BE2C (cell line): ENCODE measurements around the gene SSUH2.

Experiments
- DNase-seq: peaks from one replicate; pipeline ENCODE4 v3.0.0-alpha.2; 2020
- H3K27me3 ChIP-seq: fragments of 250-450 bp; sonication (Bioruptor Pico); 2 replicates; pipeline ENCODE4 v1.5.1; 2020; ENCODE audit warnings: mild to moderate bottlenecking
- H3K36me3 ChIP-seq: fragments of 250-450 bp; sonication (Bioruptor Pico); 2 replicates; pipeline ENCODE4 v1.5.1; 2020; ENCODE audit warnings: mild to moderate bottlenecking
- H3K4me1 ChIP-seq: fragments of 250-450 bp; sonication (Bioruptor Pico); 2 replicates; pipeline ENCODE4 v1.5.1; 2020
- H3K4me3 ChIP-seq: 2 replicates; pipeline ENCODE4 v1.5.1; 2011; ENCODE audit warnings: low read depth, low read length
- H3K9me3 ChIP-seq: fragments of 250-450 bp; sonication (Bioruptor Pico); 2 replicates; pipeline ENCODE4 v1.5.1; 2020
- CTCF ChIP-seq: IDR thresholded peaks from 2 replicates; pipeline ENCODE4 v1.5.1; 2012; ENCODE audit warnings: mild to moderate bottlenecking, low read depth, low read length

Gene SSUH2

GRCh38 chr3:8574670-8575322 lies 69.8 kb downstream of the SSUH2 start:
- DNase-seq = no peak

GRCh38 chr3:8574040-8574669 lies 70.4 kb downstream of the SSUH2 start:
- Histone ChIP-seq H3K9me3 (no peaks in the 10 kb centered on the region), H3K4me1 (no peaks in the 10 kb centered on the region), H3K4me3 (no peak overlapping the region), H3K36me3 (no peaks in the 10 kb centered on the region), H3K27me3 (no peaks in the 10 kb centered on the region)
- TF ChIP-seq CTCF = no peak
- DNase-seq = no peak

More at GRCh38 chr3:8574670-8575322, 69.8 kb downstream of the SSUH2 start:
- no peaks in the 10 kb centered on the region for H3K4me1 ChIP-seq
- H3K4me3 ChIP-seq = no peak overlapping the region
- H3K36me3 ChIP-seq = no peaks in the 10 kb centered on the region
- no peaks in the 10 kb centered on the region for H3K9me3 ChIP-seq
- TF ChIP-seq CTCF = no peak
- no peaks in the 10 kb centered on the region for H3K27me3 ChIP-seq

GRCh38 chr3:8573342-8573926 lies 71.2 kb downstream of the SSUH2 start:
- TF ChIP-seq CTCF = no peak
- Histone ChIP-seq H3K36me3 (no peaks in the 10 kb centered on the region), H3K4me3 (no peak overlapping the region), H3K4me1 (no peaks in the 10 kb centered on the region), H3K27me3 (no peaks in the 10 kb centered on the region), H3K9me3 (no peaks in the 10 kb centered on the region)
- no peak for DNase-seq

- Histone ChIP-seq H3K36me3 (no peaks in the 10 kb centered on the region), H3K9me3 (no peaks in the 10 kb centered on the region), H3K4me1 (no peaks in the 10 kb centered on the region), H3K27me3 (no peaks in the 10 kb centered on the region), H3K4me3 (no peak overlapping the region)
- no peak for TF ChIP-seq CTCF
- no peak for DNase-seq
Measured at GRCh38 chr3:8571256-8571655, 73.3 kb downstream of the SSUH2 start.
